Parathyroid adenoma (tissue), 2 donors: ENCODE data around the gene FLYWCH1.
A peak's percentile ranks its signal among the peaks of the same experiment; 100 is the strongest.

Experiments used
- H2AFZ ChIP-seq: fragments of 300-600 bp; sonication (generic); one replicate; pipeline ENCODE4 v1.7.0; 2017; ENCODE audit warnings: antibody characterized with exemption, mild to moderate bottlenecking
- H3K27ac ChIP-seq: fragments of 300-600 bp; sonication (generic); one replicate; pipeline ENCODE4 v1.7.0; 2017
- H3K27me3 ChIP-seq: fragments of 300-600 bp; sonication (generic); one replicate; pipeline ENCODE4 v1.7.0; 2017; ENCODE audit warnings: low read length; ENCODE audit not compliant: control insufficient read depth, insufficient read depth
- H3K36me3 ChIP-seq: fragments of 300-600 bp; sonication (generic); one replicate; pipeline ENCODE4 v1.7.0; 2017; ENCODE audit warnings: low read length; ENCODE audit not compliant: control insufficient read depth, insufficient read depth
- H3K4me1 ChIP-seq: fragments of 300-600 bp; sonication (generic); one replicate; pipeline ENCODE4 v1.7.0; 2017; ENCODE audit warnings: control low read depth
- H3K4me2 ChIP-seq: fragments of 300-600 bp; sonication (generic); one replicate; pipeline ENCODE4 v1.7.0; 2017; ENCODE audit warnings: low read length
- H3K4me3 ChIP-seq: fragments of 300-600 bp; sonication (generic); one replicate; pipeline ENCODE4 v1.7.0; 2017; ENCODE audit warnings: low read depth, low read length
- H3K79me2 ChIP-seq: fragments of 300-600 bp; sonication (generic); one replicate; pipeline ENCODE4 v1.7.0; 2017; ENCODE audit warnings: control low read depth
- H3K9ac ChIP-seq: fragments of 300-600 bp; sonication (generic); one replicate; pipeline ENCODE4 v1.7.0; 2017; ENCODE audit warnings: mild to moderate bottlenecking
- H3K9me3 ChIP-seq: fragments of 300-600 bp; sonication (generic); one replicate; pipeline ENCODE4 v1.7.0; 2017; ENCODE audit warnings: low read length; ENCODE audit not compliant: control insufficient read depth
- TF ChIP-seq, protein P1 (sequence below): fragments of 300-600 bp; sonication (generic); IDR thresholded peaks from one replicate; pipeline ENCODE4 v1.7.0; 2017; ENCODE audit warnings: antibody characterized with exemption, mild to moderate bottlenecking
- donor health status: primary hyperparathyroidism.

The FLYWCH1 gene

DNA sequence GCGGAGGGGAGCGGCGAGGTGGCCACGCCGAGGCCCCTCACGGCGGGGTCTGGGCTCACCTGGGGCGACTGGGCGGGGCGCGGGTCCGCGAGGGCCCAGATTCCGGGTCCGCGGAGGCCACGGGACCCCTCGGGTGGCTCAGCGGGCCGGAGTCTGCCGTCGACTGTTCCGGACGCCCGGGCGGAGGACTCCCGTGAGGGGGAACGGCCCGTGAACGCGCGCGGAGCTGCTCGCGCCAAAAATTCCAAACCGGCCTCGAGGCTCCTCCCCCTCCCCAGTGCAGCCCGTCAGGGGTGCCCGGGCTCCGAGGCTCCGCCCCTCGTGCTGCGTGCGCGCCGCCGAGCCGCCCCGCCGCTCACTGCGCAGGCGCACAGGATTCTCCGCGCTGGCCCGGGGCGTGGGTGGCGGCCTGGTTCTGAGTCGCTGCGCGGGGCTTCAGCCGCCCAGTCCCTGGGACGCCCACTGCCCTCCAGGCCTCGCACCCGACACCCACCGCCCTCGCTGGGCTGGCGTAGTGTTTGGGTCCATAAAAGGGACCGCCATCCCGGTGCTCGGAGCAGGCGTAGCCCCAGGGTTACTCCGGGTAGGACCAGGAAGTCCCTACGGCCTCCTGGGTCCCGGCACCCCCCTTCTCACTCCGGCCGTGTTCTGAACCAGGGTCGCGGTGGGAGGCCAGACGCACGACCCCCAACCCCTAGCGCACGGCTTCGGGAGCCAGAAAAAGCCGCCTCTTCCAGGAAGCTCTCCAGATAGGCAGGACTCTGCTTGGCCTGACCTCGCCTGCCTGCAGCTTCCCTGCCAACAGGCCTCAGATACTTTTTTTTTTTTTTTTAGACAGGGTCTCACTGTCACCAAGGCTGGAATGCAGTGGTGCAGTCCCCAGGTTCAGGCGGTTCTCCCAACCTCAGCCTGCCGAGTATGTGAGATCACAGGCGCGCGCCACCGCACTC is 68.8 kb downstream of the FLYWCH1 start, which contains the start of gene PKMYT1:
Gene PKMYT1, minus strand, starts transcription at position 220 of the 950 bp plus-strand sequence. CDS start 789 bp downstream, outside the sequence.
- Histone ChIP-seq H3K4me2 (peak within 1 kb of the TSS; percentile 99), H3K4me3 (peak within 1 kb of the TSS; percentile 86), H3K27me3 (no peaks in the 10 kb centered on the region), H3K27ac (peak within 1 kb of the TSS; percentile 59), H3K4me1 (peaks cover 3% of the 10 kb centered on the region), H3K9ac (peak within 1 kb of the TSS; percentile 80), H3K79me2 (no peaks in the 10 kb centered on the region), H2AFZ (peak within 1 kb of the TSS; percentile 100), H3K9me3 (no peaks in the 10 kb centered on the region), H3K36me3 (no peaks in the 10 kb centered on the region)
- TF ChIP-seq, protein P1, sequence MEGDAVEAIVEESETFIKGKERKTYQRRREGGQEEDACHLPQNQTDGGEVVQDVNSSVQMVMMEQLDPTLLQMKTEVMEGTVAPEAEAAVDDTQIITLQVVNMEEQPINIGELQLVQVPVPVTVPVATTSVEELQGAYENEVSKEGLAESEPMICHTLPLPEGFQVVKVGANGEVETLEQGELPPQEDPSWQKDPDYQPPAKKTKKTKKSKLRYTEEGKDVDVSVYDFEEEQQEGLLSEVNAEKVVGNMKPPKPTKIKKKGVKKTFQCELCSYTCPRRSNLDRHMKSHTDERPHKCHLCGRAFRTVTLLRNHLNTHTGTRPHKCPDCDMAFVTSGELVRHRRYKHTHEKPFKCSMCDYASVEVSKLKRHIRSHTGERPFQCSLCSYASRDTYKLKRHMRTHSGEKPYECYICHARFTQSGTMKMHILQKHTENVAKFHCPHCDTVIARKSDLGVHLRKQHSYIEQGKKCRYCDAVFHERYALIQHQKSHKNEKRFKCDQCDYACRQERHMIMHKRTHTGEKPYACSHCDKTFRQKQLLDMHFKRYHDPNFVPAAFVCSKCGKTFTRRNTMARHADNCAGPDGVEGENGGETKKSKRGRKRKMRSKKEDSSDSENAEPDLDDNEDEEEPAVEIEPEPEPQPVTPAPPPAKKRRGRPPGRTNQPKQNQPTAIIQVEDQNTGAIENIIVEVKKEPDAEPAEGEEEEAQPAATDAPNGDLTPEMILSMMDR: no peak

DNA sequence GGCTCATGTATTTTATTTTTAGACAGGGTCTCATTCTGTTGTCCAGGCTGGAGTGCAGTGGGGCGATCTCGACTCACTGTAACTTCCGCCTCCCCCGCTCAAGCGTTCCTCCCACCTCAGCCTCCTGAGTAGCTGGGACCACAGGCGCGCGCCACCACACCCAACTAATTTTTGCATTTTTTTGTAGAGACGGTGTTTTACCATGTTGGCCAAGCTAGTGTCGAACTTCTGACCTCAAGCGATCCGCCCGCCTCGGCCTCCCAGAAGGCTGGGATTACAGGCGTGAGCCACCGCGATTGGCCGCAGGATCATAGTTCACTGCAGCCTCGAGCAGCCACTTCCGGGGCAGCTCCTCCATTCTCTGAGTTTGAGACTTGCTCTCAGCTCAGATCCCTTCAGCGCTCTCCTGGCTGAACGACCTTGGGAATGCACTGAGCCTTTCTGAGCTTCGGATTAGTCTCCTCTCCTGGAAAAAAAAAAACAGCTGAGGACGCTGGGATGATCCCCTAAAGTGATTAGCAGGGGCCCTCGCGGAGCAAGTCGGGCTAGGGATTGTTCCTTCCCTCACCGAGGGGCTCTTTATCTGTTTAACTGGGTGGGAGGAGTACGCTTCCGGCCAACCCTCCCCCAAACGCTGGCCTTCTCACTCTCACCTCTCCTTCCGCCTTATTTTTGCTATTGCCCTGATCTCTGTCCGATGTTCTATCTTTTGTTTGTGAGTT is 69.6 kb downstream of the FLYWCH1 start:
- H3K4me1 ChIP-seq: peaks cover 3% of the 10 kb centered on the region
- H3K36me3 ChIP-seq: no peaks in the 10 kb centered on the region
- no peaks in the 10 kb centered on the region for H3K9me3 ChIP-seq
- TF ChIP-seq, protein P1: no peak
- H3K79me2 ChIP-seq: no peaks in the 10 kb centered on the region
- H3K4me2 ChIP-seq: no peak overlapping the region
- no peak overlapping the region for H3K27ac ChIP-seq
- H2AFZ ChIP-seq: no peak overlapping the region
- no peak overlapping the region for H3K9ac ChIP-seq
- H3K4me3 ChIP-seq: no peak overlapping the region
- no peaks in the 10 kb centered on the region for H3K27me3 ChIP-seq

DNA sequence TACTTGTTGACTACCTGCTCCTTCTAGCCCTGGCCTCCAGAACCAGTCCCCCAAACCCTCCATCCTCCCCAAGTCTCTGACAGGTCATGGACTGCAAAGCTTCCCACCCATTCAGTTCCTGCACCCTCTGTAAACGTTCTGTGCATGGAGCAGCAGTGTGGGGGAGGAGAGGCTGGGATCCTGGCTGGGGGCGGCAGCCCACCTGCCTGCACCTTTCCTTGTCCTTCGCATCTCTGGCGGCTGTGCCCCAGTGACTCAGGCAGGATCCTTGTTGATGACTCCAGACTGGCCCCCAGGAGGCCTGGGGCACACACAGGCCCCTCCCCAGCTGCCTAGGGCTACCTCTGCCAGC is 70.1 kb downstream of the FLYWCH1 start:
- Histone ChIP-seq H2AFZ (no peak overlapping the region), H3K79me2 (no peaks in the 10 kb centered on the region), H3K27me3 (no peaks in the 10 kb centered on the region), H3K4me2 (no peak overlapping the region), H3K9ac (no peak overlapping the region), H3K4me3 (no peak overlapping the region), H3K27ac (no peak overlapping the region), H3K9me3 (no peaks in the 10 kb centered on the region), H3K4me1 (peaks cover 3% of the 10 kb centered on the region), H3K36me3 (no peaks in the 10 kb centered on the region)
- TF ChIP-seq, protein P1: no peak

DNA sequence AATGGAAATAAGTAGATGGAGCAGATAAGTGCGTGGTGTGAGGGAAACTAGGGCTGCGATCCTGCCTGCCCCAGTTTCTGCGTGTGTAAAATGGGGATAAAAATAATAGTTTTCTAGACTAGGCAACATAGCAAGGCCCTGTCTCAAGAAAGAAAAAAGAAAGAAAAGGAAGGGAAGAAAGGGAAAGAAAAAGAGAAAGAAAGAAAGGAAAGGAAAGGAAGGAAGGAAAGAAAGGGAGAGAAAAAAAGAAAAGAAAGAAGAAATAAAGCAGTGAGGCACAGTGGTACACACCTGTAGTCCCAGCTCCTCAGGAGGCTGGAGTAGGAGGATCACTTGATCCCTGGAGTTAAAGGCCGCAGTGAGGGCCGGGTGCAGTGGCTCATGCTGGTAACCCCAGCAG is 70.7 kb downstream of the FLYWCH1 start:
- Histone ChIP-seq H3K9ac (no peak overlapping the region), H2AFZ (no peak overlapping the region), H3K36me3 (no peaks in the 10 kb centered on the region), H3K9me3 (no peaks in the 10 kb centered on the region), H3K4me2 (no peak overlapping the region), H3K4me3 (no peak overlapping the region), H3K27ac (no peak overlapping the region), H3K4me1 (peaks cover 3% of the 10 kb centered on the region), H3K79me2 (no peaks in the 10 kb centered on the region), H3K27me3 (no peaks in the 10 kb centered on the region)
- TF ChIP-seq, protein P1: no peak
